Stimulated activated CD4-positive, alpha-beta T cell treated with anti-CD3 and anti-CD28 coated beads, TNF-alpha, amount 100 ng/mL, for 4 hours (primary cell): ENCODE results near the gene NPFFR2.
"Not testable (repeated sequence)": the region's sequence is repeated elsewhere in the genome, so short reads cannot be mapped to it uniquely, and the experiment has no call there.

ENCODE experiments used
- DNase-seq, 3 experiments: peaks; one replicate each; pipeline ENCODE4 v3.0.0-alpha.2; 2020; ENCODE audit warnings: low read depth in 3 of 3

The NPFFR2 gene

DNA sequence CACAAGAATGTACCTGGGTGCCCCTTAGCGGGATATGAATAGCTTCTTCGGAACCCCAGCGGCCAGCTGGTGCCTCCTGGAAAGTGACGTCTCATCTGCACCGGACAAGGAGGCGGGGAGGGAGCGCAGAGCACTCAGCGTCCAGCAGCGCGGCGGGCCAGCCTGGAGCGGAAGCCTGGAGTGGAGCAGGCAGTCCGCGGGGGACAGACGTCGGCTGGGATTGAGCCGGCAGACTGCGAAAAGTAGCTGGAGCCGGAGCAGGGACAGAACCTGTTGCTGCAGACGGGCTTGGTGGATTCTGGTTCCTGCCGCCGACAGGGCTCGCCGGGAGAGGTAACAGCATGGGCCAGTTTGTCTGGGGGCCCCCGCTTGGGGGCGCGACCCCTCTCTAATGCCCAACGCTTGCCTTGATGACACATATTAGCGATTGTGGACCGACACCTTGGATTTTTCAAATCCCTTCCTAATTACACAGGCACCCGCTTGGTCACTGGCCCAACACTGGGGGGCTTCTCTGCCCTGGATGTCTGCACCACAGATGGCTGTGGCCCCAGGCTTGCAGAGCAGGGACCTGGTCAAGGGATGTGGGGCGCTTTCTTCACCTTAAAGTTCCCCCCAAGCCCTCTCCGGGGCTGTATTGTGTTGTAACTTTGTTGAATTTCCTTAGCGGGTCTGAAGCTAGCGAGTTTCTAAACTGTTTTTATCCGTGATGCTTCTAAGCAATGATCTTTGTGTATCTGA is at the start of gene NPFFR2:
NPFFR2 (plus strand) TSS at position 133 of the 741 bp plus-strand sequence. CDS start 96,592 bp downstream, outside the sequence.
- DNase-seq: no peak

DNA sequence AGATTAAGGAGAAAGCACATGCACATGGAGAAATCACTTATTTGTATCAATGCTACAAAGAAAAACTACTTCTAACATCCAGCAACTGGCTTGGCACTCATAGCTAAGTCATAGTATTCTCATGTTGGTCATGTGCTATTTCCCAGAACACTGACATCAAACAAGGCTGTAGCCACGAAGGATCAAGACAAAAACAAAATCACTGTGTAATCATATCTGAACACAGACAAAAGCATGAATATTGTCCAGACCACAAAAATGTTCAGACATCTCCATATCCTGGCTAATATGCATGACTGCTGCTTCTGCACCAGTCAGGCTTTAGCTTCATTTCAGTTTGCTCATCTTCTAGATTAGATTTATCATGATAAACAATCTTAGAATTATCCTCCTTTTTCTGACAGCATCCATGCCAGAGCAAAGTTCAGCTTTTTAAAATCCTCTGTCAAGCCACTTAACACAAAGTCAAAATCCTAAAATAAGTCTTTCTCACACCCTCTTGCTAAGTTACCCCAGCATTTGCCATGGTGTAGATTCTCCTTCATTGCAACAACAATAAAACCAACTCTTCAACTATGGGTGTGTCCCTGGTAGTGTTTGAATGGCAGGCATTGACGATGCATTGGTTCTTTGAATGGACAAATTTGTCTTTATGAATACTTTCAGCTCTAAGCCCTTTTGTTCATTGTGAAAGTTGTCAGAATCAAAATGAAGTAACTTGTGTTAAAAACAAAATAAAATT is 39.1 kb upstream of the NPFFR2 start:
- no peak for DNase-seq

DNA sequence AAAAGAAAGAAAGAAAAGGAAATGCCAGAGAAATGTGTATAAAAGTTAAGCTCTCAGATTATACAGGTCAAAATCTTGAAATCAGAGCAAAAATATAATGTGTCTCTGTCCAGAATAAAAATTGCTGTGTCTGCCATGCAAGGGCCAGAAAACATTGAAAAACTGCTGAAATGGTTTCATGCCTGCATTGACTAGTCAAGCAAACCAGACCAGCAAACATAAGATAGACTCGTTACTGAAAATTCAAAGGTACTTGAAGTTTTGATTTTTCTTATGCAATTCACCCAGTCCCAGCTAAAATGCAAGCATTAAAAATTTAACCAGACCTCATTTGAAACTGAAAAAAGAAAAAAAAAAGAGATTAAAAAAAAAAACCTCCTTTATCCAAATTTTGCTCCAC is 37.2 kb upstream of the NPFFR2 start:
- DNase-seq: no peak

DNA sequence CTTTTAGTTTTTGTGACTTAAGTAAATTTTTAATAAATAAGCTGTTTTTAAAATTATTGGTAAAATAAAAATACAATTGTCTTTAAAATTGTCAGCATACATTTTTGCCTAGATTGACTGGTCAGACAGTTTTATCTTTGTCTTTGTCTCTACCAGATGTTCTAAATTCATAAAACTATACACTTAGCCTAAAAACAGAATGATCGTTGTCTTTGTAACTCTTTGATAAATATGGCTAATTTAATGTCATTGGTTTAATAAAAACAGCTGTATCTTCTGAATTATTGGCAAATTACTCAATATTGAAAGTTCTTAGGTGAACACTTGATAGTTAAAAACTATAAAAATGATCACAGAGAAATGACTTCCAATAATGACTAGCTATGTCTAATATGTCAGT is 36.5 kb upstream of the NPFFR2 start:
- no peak for DNase-seq

DNA sequence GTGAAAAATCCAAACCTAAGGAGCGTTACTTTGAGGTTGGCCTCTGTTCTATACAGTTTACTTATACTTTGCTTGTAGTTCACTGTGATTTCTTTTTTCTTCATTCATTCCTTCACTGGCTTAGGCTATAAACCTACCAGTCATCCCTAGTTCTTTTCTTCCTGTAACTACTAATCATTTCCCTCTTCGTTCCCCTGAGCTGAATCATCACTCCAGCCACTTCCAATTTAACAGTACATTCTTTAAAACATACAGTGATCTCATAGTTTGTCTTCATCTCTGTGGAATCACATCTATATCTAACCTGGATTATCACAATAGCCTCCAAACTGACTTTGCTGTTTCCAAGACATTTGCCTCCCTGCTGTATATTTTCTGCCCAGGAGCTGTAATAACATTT is 25.2 kb upstream of the NPFFR2 start:
- DNase-seq: no peak

DNA sequence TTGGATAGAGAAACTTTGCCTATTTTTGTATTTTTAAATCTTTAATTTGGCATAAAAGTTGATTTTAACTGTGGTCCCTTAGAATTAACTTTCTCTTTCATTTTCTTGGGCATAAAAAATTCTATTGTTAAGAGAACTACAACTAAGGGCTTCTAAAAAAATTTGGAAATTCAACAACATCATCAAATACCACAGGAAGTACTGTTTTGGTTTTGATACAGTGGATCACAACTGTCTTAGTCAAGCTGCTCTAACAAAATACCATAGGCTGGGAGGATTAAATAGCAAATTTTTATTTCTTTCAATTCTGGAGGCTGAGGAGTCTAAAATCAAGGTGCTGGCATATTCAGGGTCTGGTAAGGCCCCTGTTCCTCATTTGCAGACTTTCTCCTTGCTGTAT is 19.9 kb upstream of the NPFFR2 start:
- no peak for DNase-seq

DNA sequence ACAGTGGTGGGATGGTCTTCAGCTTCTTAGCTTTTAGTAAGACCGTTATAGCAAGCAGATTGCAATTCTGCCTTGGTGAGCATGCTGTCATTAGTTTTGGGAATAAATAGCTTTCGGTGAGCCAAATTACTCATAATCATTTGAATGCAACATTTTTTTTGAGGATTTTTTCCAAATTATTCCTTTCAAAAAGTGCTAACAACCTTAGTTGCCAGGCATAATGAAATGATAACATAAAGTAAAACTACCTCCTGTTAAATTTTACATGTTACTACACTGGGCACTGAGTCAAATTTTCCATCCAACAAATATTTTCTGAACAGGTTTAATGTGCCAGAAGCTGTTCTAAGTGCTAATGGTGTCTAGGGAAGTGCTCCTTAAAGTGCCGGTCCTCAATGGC is 15.8 kb upstream of the NPFFR2 start:
- no peak for DNase-seq

DNA sequence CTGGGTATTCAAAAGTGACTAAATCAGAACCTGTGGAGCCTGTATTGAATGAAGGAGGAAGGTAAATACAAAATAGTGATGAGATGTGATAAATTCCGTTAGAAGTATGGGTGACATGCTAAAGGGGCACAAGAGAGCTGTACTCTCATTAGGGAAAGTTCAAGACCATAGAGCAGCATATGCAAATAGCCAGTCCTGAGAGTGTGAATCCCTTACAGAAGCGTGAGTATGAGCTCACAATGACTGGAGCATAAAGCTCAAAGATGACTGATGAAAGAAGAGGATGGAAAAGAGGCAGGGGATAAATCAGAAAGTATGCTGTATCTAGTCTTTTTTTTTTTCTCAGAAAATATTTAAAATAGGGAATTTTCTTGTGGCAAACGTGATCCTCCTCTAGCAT is 12.1 kb upstream of the NPFFR2 start:
- no peak for DNase-seq

DNA sequence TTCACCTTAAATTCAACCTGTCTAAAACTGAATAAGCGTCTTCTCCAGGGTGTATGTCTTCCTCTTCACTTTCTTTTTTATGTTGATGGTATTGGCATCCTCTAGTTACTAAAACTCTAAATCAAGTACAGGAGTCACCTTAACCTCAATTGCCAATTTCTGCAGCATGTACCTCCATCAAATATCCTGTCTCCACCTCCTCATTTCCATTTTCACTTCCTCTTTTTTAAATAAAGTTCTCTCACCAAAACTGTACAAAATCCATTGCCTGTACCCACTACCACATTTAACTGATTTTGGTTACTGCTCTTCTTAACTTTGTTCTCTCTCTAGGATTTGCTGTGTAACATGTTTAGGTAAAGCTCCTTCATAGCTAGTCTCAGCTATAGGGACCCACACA is 9.2 kb upstream of the NPFFR2 start:
- DNase-seq: no peak

DNA sequence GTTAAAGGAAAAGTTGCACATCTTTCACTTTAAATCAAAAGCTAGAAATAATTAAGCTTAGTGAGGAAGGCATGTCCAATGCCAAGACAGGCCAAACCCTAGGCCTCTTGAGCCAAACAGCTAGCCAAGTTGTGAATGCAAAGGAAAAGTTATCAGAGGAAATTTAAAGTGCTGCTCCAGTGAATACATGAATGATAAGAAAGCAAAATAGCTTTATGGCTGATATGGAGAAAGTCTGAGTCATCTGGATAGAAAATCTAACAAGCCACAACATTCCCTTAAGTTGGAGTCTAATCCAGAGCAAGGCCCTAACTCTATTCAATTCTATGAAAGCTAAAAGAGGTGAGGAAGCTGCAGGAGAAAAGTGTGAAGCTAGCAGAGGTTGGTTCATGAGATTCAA is 23.8 kb downstream of the NPFFR2 start:
- no peak for DNase-seq

DNA sequence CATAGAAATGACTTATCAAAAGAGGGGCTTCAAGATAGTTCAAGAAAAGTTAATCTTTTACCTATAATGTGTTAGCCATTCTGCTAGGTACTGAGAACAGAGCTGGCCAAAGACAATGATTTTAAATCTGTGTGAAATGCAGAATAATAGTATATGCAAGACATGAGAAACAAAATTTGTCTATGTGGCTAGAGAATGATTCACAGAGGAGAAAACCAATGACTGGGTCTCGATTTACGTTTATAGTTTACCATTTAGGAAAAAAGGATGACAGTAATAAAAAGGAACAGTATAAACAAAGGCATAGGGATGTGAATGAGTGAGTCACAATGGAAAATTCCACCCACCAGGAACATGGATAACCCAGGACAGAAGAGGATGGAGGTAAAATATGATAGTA is 31.9 kb downstream of the NPFFR2 start:
- no peak for DNase-seq

DNA sequence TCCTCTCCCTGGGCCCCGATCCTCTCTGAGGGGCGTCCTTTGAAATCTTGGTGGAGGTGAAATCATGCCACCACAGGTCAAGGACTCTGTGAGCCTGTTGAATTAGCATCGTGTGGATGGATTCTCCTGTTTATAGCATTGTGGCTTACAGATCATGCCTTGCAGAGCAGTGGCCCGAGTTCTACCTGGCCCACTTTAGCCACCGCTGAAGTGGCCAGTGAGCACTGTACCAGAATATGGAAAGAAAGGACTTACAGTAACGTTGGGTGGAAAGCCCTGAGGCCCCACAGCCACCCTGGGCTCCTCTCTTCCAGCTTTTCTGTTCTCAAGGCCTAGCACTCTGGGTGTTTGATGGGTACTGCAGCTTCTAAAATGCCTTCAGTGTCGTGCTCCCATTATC is 35.3 kb downstream of the NPFFR2 start:
- no peak for DNase-seq

DNA sequence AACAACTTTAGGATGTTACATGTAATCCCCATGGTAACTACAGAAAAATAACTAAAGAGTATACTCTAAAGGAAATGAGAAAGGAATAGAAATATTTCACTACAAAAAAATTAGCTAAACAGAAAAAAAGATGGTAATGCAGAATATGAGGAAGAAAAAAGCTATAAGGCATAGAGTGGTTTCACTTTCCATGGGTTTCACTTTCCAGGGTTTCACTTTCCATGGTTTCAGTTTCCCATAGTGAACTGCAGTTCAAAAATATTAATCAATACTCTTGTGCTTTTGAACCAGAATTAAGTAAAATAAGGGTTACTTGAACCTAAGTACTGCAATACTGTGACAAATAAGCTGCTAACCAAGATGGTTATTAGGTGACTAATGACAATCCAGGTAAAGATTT is 42.0 kb downstream of the NPFFR2 start:
- DNase-seq: no peak

DNA sequence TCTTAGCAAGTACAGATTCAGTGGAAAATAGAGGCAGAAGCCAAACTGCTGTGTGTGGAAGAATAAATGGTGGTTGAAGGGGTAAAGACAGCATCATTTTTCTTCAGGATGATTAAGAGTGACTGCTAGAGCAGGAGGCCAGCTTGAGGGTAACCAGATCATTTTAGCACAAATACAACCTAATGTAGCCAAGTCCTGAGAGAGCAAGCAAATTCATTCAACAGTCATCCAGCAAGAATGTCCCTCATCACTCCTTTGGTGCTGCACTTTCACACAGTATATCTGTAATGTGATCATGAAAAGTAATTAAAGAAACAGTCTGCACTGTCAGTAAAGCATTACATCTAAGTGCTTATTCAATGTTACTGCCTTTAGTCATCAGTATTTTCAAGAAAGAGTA is 44.8 kb downstream of the NPFFR2 start:
- DNase-seq: no peak

DNA sequence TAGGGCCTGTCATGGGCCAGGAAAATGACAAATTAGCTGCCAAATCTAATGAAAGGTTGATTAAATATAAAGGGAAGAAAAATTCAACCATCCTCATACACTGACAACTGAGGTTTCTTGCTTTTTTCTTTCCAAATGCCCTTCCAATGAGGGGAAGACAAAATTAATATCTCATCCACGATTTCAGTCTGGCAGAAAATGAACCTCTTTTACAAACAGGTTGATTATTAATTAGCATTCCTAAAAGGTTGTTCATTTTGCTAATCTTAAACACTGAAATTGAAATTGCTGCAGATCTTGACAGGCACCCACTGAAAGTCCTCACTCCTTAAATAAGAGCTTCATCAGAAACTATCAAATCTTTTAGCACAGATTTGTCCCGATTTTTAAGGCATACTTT is 45.5 kb downstream of the NPFFR2 start:
- no peak for DNase-seq

DNA sequence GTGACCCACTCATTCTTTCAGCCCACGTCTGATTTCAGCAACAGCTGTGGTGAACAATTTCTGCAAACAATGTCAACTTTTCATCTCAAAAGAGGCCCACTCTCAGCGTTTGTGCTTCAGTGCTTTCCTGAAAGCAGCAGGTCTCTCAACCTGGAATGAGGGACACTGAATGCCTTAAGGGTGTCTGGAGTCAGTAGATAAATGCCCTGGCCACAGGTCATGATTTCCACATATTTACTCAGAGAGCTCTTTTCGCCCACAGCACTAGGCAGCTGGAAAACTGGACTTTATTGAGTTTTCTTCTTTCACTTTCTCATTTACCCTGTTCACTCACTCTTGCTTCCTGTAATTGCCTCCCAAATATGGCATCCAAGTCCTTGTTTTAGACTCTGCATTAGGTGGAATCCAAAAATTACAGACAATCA is 52.8 kb downstream of the NPFFR2 start:
- no peak for DNase-seq

DNA sequence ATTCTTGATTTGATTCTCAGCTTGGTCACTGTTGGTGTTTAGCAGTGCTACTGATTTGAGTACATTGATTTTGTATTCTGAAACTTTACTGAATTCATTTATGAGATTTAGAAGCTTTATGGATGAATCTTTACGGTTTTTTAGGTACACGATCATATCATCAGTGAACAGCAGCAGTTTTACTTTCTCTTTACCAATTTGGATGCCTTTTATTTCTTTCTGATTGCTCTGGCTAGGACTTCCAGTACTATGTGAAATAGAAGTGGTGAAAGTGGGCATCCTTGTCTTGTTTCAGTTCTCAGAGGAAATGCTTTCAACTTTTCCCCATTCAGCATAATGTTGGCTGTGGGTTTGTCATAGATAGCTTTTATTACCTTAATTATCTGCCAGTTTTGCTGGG is 58.8 kb downstream of the NPFFR2 start:
- DNase-seq: not testable (repeated sequence)

DNA sequence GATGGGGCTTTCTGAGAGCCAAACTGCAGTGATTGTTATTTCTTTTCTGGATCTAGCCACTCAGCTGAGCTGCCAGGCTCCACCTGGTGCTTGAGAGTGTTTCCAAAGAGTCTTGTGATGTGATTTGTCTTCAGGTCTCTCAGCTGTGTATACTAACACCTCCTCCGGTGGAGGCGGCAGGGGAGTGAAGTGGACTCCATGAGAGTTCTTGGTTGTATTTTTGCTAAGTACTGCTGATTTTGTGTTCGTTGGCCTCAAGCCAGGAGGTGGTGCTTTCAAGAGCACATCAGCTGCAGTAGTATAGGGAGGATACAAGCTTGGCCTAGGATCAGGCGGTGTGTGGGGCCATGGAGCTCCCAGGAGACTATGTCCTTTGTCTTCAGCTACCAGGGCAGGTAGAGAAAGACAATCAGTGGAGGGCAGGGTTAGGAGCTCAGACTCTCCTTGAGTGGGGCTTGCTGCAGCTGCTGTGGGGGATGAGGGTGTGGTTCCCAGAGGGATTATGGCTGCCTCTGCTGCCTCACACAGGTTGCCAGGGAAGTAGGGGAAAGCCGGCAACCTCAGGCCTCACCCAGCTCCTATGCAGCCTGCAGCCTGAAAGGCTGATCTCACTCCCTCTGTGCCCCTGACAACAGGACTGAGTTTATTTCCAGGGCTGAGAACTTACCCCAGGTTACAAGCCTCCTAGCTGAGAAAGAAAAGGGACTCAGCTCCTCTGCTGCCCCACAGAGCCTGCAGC is 62.4 kb downstream of the NPFFR2 start:
- no peak for DNase-seq

DNA sequence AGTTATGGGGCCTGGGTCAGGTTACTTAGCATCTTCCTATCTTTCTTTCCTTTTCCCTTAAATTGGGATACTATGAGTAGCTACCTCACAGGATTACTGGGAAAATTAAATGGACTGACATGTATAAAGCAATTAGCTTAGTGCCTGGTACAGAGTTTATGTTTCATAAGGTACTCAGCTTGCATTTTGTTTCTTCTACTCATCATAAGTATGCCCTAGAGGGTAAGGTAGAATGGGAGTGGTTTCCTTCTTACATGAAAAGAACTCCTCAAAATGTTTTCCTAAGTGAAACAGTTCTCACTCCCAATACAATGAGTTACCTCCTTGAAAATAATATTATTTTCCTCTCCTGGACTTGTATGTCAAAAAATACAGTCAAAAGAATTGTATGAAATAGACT is 75.7 kb downstream of the NPFFR2 start:
- no peak for DNase-seq

DNA sequence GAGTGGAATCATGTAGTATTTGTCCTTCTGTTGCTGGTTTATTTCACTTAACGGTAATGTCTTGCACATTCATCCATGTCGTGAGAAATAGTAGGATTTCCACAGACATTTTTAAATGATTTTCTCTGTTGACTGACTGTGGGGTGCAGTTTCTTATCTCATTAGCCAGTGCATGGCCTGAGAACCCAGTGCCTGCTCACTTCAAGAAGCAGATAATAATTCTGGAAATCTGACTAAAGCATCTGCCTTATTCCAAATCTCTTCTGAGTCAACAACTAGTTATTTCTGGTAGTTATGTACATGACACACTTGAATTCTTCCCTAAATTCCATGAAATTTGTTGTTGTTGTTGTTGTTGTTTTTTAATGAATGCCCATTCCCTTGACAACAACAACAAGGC is 77.6 kb downstream of the NPFFR2 start:
- DNase-seq: no peak

DNA sequence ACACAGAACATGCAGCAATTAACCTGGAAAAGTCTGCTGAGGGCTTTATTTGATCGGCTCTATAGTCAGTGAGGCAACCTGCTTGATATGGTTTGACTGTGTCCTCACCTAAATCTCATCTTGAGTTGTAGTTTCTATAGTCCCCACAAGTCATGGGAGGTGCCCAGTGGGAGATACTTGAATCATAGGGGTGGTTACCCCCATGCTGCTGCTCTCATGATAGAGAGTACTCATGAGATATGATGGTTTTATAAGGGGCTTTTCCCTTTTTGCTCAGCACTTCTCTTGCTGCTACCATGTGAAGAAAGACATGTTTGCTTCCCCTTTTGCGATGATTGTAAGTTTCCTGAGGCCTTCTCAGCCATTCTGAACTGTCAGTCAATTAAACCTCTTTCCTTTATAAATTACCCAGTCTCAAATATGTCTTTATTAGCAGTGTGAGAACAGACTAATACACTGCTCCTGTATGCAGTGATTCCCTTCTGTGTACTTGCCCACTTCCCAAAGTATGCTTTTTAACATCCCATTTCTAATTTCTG is 78.2 kb downstream of the NPFFR2 start:
- DNase-seq: no peak

DNA sequence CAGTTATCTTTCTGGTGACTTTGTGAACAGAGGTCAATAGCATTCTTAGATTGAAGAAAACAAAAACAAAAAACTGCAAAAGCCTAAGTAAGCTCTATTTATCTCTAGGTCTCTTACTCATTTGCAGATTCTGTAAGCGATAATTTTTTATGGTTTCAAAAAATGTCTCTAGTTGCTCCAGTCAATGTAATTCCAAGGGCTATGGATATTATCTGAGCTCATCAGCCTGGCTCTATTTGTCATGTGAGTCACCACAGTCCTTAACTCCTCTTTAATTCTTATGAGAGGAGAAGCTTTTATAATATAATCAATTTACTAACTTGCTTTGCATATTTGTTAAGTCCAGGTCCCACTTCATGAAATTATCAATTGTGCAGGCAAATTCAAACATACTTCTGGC is 79.1 kb downstream of the NPFFR2 start:
- DNase-seq: no peak

DNA sequence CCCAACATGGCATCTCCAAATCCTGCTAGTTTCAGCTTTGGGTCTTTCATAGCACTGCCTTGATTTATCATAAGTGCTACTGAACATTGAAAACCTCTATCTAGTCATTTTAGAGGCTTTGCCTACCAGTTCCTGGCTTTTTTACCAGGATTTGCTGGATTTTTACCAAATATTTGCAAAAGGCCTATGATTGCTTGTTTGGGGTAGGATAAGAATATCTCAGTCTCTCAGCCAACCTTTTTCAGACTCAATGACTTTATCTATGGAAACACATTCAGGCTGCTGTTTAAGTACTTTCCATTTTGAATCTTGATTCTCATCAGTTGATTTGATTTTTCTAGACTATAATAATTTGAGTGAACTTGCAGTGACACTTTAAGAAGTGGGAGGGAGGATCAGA is 80.1 kb downstream of the NPFFR2 start:
- no peak for DNase-seq
